Heart left ventricle (tissue), 13 donors: Measurements from ENCODE around the gene KISS1R.

Experiments used
- POLR2A ChIP-seq, 2 donors: fragments of 450-650 bp; IDR thresholded peaks; one replicate each; pipeline ENCODE4 v1.6.1; 2017; ENCODE audit warnings: antibody characterized with exemption in 2 of 2, mild to moderate bottlenecking in 2 of 2, moderate library complexity in 2 of 2
- TF ChIP-seq, protein P1 (sequence below), 12 donors: fragments of 200-600 bp; sonication (generic) in 4 of 12; IDR thresholded peaks; one replicate each; pipeline versions ENCODE4 v1.5.0 to v1.8.0; 2018 to 2022; ENCODE audit warnings: antibody characterized with exemption in 12 of 12, mild to moderate bottlenecking in 5 of 12
- donor health status: ischemic (EF 13 %, LVEDD 7.1; RV severe dilation, severe dysfunction).
- donor health status: DM: no; HTN: yes; CAD: no.
- donor health status: DM: no; HTN: no; CAD: no.
- donor health status: ischemic (EF 25% LVEDD 6.9; RV normal size, moderate dysfunction).
- donor health status: ischemic (EF 25% LVEDD 5.7; RV mildly dilated, moderate dysfunction).
- donor health status: ischemic (EF 35%, LVEDD 5.7; RV mildly dilated, moderate dysfunction).
- donor health status: nonischemic (EF 11% LVEDD 7.7; RV severe dilation, severe dysfunction).
- donor health status: DM: yes; HTN: yes; CAD: no.
- donor health status: PGD.
- donor health status: ischemic (EF 29% LVEDD 5.4; RV normal size, mild dysfunction).
- donor health status: nonischemic (EF 23%, LVEDD 6.1; RV moderate dilation, normal function).

GRCh38 chr19:954272-954671, 37.1 kb downstream of the KISS1R start:
- TF ChIP-seq, protein P1, sequence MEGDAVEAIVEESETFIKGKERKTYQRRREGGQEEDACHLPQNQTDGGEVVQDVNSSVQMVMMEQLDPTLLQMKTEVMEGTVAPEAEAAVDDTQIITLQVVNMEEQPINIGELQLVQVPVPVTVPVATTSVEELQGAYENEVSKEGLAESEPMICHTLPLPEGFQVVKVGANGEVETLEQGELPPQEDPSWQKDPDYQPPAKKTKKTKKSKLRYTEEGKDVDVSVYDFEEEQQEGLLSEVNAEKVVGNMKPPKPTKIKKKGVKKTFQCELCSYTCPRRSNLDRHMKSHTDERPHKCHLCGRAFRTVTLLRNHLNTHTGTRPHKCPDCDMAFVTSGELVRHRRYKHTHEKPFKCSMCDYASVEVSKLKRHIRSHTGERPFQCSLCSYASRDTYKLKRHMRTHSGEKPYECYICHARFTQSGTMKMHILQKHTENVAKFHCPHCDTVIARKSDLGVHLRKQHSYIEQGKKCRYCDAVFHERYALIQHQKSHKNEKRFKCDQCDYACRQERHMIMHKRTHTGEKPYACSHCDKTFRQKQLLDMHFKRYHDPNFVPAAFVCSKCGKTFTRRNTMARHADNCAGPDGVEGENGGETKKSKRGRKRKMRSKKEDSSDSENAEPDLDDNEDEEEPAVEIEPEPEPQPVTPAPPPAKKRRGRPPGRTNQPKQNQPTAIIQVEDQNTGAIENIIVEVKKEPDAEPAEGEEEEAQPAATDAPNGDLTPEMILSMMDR (IDR thresholded peaks at IDR 0.05), result no peak
- TF ChIP-seq POLR2A (IDR thresholded peaks at IDR 0.05), result no peak
